ENCODE data around the gene ZNF777. TPM values are rescaled to one million over a fixed set of nuclear protein-coding genes. Genes with fewer than 3 reads are reported as not detected.

The ZNF777 gene
- polyA plus RNA-seq, 1 experiment = 4.4 TPM

DNA sequence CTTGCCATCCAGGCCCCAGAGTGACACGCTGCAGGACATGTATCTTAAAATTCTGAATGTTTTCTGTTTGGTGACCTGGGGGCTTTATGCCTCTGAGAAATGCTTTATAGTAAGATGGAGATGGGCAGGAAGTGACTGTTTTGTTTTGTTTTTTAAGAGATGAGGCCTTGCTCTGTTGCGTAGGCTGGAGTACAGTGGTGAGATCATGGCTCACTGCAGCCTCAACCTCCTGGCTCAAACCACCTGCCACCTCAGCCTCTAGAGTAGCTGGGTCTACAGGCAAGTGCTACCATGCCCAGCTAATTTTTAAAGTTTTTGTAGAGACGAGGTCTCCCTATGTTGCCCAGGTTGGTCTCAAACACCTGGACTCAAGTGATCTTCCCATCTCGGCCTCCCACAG is 20.6 kb downstream of the ZNF777 start:
- TF ChIP-seq, protein P1, sequence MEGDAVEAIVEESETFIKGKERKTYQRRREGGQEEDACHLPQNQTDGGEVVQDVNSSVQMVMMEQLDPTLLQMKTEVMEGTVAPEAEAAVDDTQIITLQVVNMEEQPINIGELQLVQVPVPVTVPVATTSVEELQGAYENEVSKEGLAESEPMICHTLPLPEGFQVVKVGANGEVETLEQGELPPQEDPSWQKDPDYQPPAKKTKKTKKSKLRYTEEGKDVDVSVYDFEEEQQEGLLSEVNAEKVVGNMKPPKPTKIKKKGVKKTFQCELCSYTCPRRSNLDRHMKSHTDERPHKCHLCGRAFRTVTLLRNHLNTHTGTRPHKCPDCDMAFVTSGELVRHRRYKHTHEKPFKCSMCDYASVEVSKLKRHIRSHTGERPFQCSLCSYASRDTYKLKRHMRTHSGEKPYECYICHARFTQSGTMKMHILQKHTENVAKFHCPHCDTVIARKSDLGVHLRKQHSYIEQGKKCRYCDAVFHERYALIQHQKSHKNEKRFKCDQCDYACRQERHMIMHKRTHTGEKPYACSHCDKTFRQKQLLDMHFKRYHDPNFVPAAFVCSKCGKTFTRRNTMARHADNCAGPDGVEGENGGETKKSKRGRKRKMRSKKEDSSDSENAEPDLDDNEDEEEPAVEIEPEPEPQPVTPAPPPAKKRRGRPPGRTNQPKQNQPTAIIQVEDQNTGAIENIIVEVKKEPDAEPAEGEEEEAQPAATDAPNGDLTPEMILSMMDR (IDR thresholded peaks at IDR 0.05; ENCODE audit: insufficient read depth, low read depth, low read length) = no peak
- H3K27me3 ChIP-seq (ENCODE audit: control insufficient read depth, insufficient read depth, low read length) = no peaks in the 10 kb centered on the region
- DNase-seq (ENCODE audit: low read depth) = no peak
- no peak overlapping the region for H3K4me3 ChIP-seq (ENCODE audit: low read depth, low read length)
- H3K36me3 ChIP-seq (ENCODE audit: control insufficient read depth, insufficient read depth, low read length) = peaks cover 5% of the 10 kb centered on the region
- POLR2A ChIA-PET = no interaction called here
- CTCF ChIA-PET = interaction anchor here (0.8 to 0.9 kb wide), 2 partner anchors 13 to 18 kb away, joined by 3 to 4 read pairs; no protein-coding TSS in a partner anchor

DNA sequence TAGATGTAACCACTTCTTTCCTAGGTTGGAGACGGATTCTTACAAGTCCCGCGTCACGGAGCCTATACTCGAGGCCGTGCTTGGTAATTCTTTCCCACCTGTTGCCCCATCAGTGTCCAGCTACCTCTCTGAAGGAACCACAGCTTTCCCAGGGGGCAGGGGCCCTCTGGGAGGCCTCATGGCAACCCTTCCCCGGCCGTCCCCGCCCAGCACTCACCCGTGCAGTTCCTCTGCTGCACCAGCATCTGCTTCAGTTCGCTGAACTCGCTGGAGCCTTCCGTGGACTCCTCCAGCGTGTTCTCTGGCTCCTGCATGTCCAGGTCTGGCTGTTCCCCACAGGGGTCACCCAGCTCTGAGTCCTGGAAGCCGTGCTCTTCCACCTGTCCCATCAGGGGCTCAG is 24.5 kb downstream of the ZNF777 start:
- CTCF ChIA-PET = interaction anchor here (1.0 to 1.7 kb wide), 3 partner anchors 10 to 162 kb away, joined by 3 to 4 read pairs (median 3); no protein-coding TSS in a partner anchor
- POLR2A ChIA-PET = interaction anchor here (0.6 kb wide), 1 partner anchor 134 kb away, joined by 3 read pairs; no protein-coding TSS in a partner anchor

DNA sequence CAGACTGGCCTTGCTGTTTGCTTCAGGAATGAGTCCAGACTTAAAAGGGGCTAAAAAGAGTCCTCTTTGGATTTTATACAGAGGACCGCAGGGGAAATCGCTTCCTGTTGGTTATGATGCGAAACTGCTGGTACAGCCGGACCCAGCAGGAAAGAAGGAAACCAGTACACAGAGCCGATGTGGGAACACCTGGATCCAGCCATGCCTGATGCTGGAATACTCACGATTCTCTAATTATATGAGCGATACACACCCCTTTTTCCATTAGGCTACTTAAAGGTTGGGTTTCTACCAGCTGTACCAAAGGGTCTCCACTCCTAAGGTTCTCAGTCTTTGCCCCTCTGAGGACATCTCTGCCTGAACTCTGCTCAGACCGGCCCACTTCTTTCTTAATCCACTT is 27.7 kb downstream of the ZNF777 start:
- DNase-seq (ENCODE audit: low read depth) = no peak
- no peak overlapping the region for H3K4me3 ChIP-seq (ENCODE audit: low read depth, low read length)
- ChIA-PET CTCF (no interaction called here), POLR2A (no interaction called here)
- TF ChIP-seq, protein P1 (IDR thresholded peaks at IDR 0.05; ENCODE audit: insufficient read depth, low read depth, low read length) = no peak
- peaks cover 20% of the 10 kb centered on the region for H3K36me3 ChIP-seq (ENCODE audit: control insufficient read depth, insufficient read depth, low read length)
- H3K27me3 ChIP-seq (ENCODE audit: control insufficient read depth, insufficient read depth, low read length) = no peaks in the 10 kb centered on the region

More for the DNA sequence above, 24.5 kb downstream of the ZNF777 start:
- H3K4me3 ChIP-seq (ENCODE audit: low read depth, low read length) = no peak overlapping the region
- peaks cover 17% of the 10 kb centered on the region for H3K36me3 ChIP-seq (ENCODE audit: control insufficient read depth, insufficient read depth, low read length)
- H3K27me3 ChIP-seq (ENCODE audit: control insufficient read depth, insufficient read depth, low read length) = no peaks in the 10 kb centered on the region
- DNase-seq (ENCODE audit: low read depth) = no peak
- TF ChIP-seq, protein P1 (IDR thresholded peaks at IDR 0.05; ENCODE audit: insufficient read depth, low read depth, low read length) = no peak

DNA sequence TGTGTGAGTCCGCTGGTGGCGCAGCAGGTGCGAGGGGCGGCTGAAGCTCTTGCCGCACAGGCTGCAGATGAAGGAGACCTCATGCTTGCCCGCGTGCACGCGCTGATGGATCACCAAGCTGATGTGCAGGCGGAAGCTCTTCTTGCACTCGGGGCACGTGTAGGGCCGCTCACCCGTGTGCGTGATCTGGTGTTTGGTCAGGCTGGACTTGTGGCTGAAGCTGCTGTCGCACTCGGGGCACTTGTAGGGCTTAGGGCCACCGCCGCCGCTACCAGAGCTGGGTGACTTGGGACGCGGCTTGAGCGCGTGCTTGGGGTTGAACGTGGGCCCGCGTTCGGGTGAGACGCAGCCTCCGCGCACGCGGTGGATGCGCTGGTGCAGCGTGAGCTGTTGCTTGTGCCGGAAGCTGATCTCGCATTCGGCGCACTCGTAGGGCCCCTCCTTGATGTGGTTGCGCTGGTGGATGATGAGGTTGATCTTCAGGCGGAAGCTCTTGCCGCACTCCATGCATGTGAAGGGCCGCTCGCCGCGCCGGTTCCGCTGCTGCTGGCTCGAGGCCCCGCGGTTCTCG is 28.7 kb downstream of the ZNF777 start:
- TF ChIP-seq, protein P1 (IDR thresholded peaks at IDR 0.05; ENCODE audit: insufficient read depth, low read depth, low read length) = no peak
- Histone ChIP-seq H3K27me3 (ENCODE audit: control insufficient read depth, insufficient read depth, low read length) (no peaks in the 10 kb centered on the region), H3K36me3 (ENCODE audit: control insufficient read depth, insufficient read depth, low read length) (peaks cover 20% of the 10 kb centered on the region), H3K4me3 (ENCODE audit: low read depth, low read length) (no peak overlapping the region)
- no peak for DNase-seq (ENCODE audit: low read depth)
- ChIA-PET CTCF (interaction anchor here (0.7 to 1.4 kb wide), 4 partner anchors 9 to 167 kb away, joined by 3 to 5 read pairs (median 4); no protein-coding TSS in a partner anchor), POLR2A (no interaction called here)

DNA sequence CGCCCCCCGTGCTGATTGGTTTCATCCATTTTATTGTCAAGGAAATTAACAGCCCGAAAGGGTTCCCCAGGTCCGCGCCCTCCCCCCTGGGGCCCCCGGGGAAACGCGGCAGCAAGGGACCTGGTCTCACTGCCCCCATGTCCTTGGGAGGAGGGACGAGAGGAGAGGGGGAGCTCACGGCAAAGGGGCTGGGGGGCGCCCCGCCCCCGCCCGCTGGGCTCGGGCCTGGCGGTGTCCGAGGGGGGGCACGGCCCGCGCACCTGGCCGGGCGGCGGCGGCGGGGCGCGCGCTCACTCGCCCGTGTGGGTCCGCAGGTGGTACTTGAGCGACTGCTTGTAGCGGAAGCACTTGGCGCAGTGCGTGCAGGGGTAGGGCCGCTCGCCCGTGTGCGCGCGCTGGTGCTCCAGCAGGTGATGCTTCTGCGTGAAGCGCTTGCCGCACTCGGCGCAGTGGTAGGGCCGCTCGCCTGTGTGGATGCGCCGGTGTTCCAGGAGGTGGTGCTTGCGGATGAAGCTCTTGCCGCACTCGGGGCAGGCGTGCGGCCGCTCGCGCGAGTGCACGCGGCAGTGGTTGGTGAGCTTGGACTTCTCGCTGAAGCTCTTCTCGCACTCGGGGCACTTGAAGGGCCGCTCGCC is 29.3 kb downstream of the ZNF777 start:
- peaks cover 20% of the 10 kb centered on the region for H3K36me3 ChIP-seq (ENCODE audit: control insufficient read depth, insufficient read depth, low read length)
- TF ChIP-seq, protein P1 (IDR thresholded peaks at IDR 0.05; ENCODE audit: insufficient read depth, low read depth, low read length) = no peak
- H3K4me3 ChIP-seq (ENCODE audit: low read depth, low read length) = no peak overlapping the region
- ChIA-PET CTCF (interaction anchor here (0.7 to 1.4 kb wide), 4 partner anchors 9 to 167 kb away, joined by 3 to 5 read pairs (median 4); no protein-coding TSS in a partner anchor), POLR2A (no interaction called here)
- no peaks in the 10 kb centered on the region for H3K27me3 ChIP-seq (ENCODE audit: control insufficient read depth, insufficient read depth, low read length)
- DNase-seq (ENCODE audit: low read depth) = no peak
